DOHH2 (cell line): ENCODE results near the gene ME3.

ENCODE experiments used
- CTCF ChIP-seq: fragments of 200-600 bp; sonication (generic); IDR thresholded peaks from one replicate; pipeline ENCODE4 v1.5.1; 2014; ENCODE audit warnings: antibody characterized with exemption, mild to moderate bottlenecking, low read depth, low read length; ENCODE audit not compliant: poor library complexity, severe bottlenecking
- EZH2phosphoT487 ChIP-seq: fragments of 200-600 bp; sonication (generic); IDR thresholded peaks from 2 replicates; pipeline ENCODE4 v1.6.1; 2017; ENCODE audit warnings: borderline replicate concordance, mild to moderate bottlenecking, antibody characterized with exemption, low read length, moderate library complexity, mixed read lengths

GRCh38 chr11:86418106-86418505 is 254.3 kb downstream of the ME3 start:
- no peak for TF ChIP-seq CTCF
- no peak for TF ChIP-seq EZH2phosphoT487
